ENCODE measurements around the gene SH3PXD2A. TPM values are rescaled to one million over a fixed set of nuclear protein-coding genes. Genes with fewer than 3 reads are reported as not detected.
A peak's percentile ranks its signal among the peaks of the same experiment; 100 is the strongest.

SH3PXD2A gene
- total RNA-seq, 3 donors from 2014 or later = 14.3 to 30.5 (median 14.7) TPM

DNA sequence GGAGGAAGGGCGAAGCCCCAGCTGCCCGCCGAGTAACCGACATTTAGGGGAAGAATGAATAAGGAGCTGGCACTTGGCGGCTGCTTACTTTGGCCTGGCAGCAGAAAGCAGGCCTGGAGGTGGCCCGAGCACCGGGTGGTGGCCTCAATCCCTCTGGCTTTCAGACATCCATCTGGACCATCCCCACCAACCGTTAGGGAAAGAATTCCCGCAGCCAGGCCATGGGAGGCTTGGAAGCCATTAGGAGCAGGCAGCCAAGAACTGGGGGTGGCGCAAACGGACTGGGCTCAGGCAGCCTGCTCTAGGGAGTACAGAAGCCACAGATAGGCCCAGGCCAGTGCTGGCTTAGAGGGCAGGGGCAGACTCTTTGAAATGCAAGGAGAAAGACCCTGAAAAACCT lies 229.2 kb downstream of the SH3PXD2A start:
- no peaks in the 10 kb centered on the region for H3K9me3 ChIP-seq
- H3K27me3 ChIP-seq = no peaks in the 10 kb centered on the region
- no peak overlapping the region for H3K27ac ChIP-seq
- no peak for DNase-seq (ENCODE audit: low spot score in 2 of 2)
- H3K4me3 ChIP-seq = no peak overlapping the region
- no peaks in the 10 kb centered on the region for H3K36me3 ChIP-seq
- peaks cover 0 to 6% of the 10 kb centered on the region in 2 donors for H3K4me1 ChIP-seq
- TF ChIP-seq POLR2A (IDR thresholded peaks at IDR 0.05) (no peak), POLR2AphosphoS5 (IDR thresholded peaks at IDR 0.05) (no peak)
- TF ChIP-seq, protein P1, sequence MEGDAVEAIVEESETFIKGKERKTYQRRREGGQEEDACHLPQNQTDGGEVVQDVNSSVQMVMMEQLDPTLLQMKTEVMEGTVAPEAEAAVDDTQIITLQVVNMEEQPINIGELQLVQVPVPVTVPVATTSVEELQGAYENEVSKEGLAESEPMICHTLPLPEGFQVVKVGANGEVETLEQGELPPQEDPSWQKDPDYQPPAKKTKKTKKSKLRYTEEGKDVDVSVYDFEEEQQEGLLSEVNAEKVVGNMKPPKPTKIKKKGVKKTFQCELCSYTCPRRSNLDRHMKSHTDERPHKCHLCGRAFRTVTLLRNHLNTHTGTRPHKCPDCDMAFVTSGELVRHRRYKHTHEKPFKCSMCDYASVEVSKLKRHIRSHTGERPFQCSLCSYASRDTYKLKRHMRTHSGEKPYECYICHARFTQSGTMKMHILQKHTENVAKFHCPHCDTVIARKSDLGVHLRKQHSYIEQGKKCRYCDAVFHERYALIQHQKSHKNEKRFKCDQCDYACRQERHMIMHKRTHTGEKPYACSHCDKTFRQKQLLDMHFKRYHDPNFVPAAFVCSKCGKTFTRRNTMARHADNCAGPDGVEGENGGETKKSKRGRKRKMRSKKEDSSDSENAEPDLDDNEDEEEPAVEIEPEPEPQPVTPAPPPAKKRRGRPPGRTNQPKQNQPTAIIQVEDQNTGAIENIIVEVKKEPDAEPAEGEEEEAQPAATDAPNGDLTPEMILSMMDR (IDR thresholded peaks at IDR 0.05) = no peak
- intact Hi-C loops (cut with DNase I; ENCODE audit: low total_unique reads) = no loop called here

DNA sequence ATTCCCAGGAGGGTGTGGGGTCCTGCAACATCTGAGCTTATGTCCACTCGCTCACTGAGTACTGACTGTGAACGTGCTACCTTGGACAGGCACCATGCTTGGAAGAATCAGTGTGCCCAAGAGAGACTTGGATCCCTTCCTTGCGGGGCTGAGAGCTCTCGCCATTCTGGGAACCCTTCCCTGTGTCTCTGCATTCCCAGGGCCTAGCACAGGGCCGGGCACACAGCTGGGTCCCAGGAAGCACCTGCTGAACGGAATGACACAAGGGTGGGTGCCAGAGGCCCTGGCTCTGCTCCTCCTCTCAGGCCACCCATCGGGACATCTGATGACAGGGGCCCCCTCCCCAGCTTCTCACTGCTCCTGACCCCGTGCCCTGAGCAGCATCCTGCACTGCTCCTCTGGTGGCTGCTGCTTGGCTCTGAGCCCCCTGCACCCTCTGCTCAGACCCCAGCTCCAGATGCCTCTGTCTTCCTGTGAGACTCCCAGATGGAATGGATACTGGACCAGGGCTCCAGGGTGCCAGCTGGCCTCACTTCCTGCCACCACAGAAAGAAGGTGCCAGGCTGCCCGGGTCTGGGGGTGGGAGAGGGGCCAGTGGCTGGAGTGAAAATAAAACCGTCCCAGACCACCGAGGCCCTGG lies 232.3 kb downstream of the SH3PXD2A start:
- Histone ChIP-seq H3K9me3 (no peaks in the 10 kb centered on the region), H3K4me3 (no peak overlapping the region), H3K4me1 (peaks cover 0 to 27% of the 10 kb centered on the region in 2 donors), H3K27me3 (no peaks in the 10 kb centered on the region), H3K27ac (peak overlapping the region; percentile 60 to 80), H3K36me3 (no peaks in the 10 kb centered on the region)
- TF ChIP-seq POLR2AphosphoS5 (IDR thresholded peaks at IDR 0.05) = no peak
- no peak for TF ChIP-seq POLR2A (IDR thresholded peaks at IDR 0.05)
- TF ChIP-seq, protein P1 (IDR thresholded peaks at IDR 0.05) = no peak
- no peak for DNase-seq (ENCODE audit: low spot score in 2 of 2)
- intact Hi-C loops (cut with DNase I; ENCODE audit: low total_unique reads) = loop anchor here (2.0 kb wide), 1 partner anchor 48 kb away; no protein-coding TSS in a partner anchor

DNA sequence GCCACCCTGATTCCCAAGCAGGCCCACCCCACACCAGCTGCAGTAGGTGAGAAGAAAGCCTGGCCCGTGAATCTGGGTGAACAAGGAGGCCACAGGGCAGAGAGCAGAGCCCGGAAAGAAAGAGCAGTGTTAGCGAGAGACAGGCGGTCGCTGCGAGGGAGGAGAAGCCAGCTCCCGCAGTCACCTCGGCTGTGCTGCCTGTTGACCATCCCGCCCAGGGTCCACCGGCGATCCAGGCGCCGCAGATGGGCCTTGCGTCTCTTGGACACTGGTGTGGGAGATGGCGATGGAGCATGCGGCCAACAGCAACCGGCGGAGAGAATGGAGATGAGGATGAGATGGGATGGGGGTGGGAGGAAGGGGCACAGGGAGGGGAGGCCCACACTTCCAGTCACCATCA lies 233.1 kb downstream of the SH3PXD2A start:
- intact Hi-C loops (cut with DNase I; ENCODE audit: low total_unique reads) = loop anchor here (2.0 kb wide), 1 partner anchor 49 kb away; no protein-coding TSS in a partner anchor
- H3K4me3 ChIP-seq = no peak overlapping the region
- TF ChIP-seq POLR2AphosphoS5 (IDR thresholded peaks at IDR 0.05) (no peak), POLR2A (IDR thresholded peaks at IDR 0.05) (no peak)
- TF ChIP-seq, protein P1 (IDR thresholded peaks at IDR 0.05) = no peak
- no peaks in the 10 kb centered on the region for H3K36me3 ChIP-seq
- peak overlapping the region; percentile 60 to 80 for H3K27ac ChIP-seq
- H3K4me1 ChIP-seq = peaks cover 0 to 29% of the 10 kb centered on the region in 2 donors
- no peaks in the 10 kb centered on the region for H3K9me3 ChIP-seq
- no peak for DNase-seq (ENCODE audit: low spot score in 2 of 2)
- no peaks in the 10 kb centered on the region for H3K27me3 ChIP-seq

DNA sequence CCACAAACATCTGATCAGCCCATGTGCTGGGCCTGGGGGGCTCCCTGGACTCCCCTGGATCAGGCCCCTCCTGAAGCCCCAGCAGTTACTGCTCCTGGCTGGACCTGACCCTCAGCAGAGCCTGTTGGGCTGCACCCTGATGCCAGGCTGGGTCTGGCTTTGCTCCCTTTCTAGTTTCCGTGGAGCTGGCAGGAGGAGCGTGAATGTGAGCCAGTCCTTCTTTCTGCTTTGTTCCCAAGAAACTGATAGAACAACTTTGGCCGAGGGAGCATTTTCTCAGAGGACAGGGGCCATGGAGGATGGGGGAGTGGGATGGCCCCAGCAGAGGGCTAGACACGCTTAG lies 233.6 kb downstream of the SH3PXD2A start:
- Histone ChIP-seq H3K4me3 (no peak overlapping the region), H3K9me3 (no peaks in the 10 kb centered on the region), H3K27ac (peak overlapping the region; percentile 60 to 80), H3K27me3 (no peaks in the 10 kb centered on the region), H3K36me3 (no peaks in the 10 kb centered on the region), H3K4me1 (peaks cover 0 to 32% of the 10 kb centered on the region in 2 donors)
- intact Hi-C loops (cut with DNase I; ENCODE audit: low total_unique reads) = loop anchor here (2.0 kb wide), 1 partner anchor 49 kb away; no protein-coding TSS in a partner anchor
- no peak for DNase-seq (ENCODE audit: low spot score in 2 of 2)
- TF ChIP-seq POLR2A (IDR thresholded peaks at IDR 0.05) (no peak), POLR2AphosphoS5 (IDR thresholded peaks at IDR 0.05) (no peak)
- TF ChIP-seq, protein P1 (IDR thresholded peaks at IDR 0.05) = no peak

DNA sequence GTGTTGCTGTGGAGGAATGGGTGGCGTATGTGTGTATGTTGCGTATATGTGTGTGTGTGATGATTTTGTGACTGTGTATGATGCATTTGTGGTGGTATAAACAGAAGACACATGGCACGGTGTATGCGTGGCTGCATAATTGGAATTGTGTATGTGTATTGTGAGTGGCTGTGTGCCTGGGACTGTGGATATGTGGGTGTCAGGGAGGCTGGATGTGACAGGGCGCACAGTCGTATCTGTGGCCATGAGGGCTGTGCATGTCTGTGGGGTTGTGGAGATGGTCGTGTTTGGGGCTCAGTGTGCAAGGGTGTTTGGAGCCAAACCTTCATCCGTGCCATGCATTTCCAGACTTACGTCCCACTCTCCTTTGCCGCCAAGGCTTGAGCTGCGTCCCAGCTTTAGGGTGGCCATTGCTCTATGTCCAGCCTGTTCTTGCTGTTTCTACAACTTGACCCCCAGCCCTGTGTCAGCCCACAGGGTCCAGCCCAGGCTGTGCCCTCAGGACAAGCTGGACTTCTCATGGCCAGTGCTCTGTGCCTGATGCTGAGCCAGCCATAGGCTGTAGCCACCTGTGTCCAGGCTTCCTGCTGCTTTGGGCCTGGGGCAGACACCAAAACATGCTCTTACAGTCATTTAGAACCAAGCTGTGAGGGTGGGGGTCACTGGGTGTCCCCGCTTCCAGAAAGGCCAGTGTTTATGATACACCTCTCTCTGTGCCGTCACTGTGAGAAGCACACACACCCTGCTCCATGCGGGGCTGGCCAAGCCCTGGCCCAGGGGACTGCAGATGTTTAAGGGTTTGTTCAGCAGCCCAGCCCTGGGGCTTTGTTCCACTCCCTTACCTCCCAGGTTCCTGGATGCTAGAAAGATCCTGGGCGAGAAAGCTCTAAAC lies 234.2 kb downstream of the SH3PXD2A start:
- peaks cover 0 to 32% of the 10 kb centered on the region in 2 donors for H3K4me1 ChIP-seq
- H3K9me3 ChIP-seq = no peaks in the 10 kb centered on the region
- H3K4me3 ChIP-seq = no peak overlapping the region
- H3K27me3 ChIP-seq = no peaks in the 10 kb centered on the region
- no peaks in the 10 kb centered on the region for H3K36me3 ChIP-seq
- TF ChIP-seq, protein P1 (IDR thresholded peaks at IDR 0.05) = no peak
- TF ChIP-seq POLR2A (IDR thresholded peaks at IDR 0.05) = no peak
- no peak for TF ChIP-seq POLR2AphosphoS5 (IDR thresholded peaks at IDR 0.05)
- intact Hi-C loops (cut with DNase I; ENCODE audit: low total_unique reads) = no loop called here
- no peak for DNase-seq (ENCODE audit: low spot score in 2 of 2)
- H3K27ac ChIP-seq = peak overlapping the region; percentile 60 to 80
